ENCODE measurements around the gene LSM14B.
"Not testable (repeated sequence)": the region's sequence is repeated elsewhere in the genome, so short reads cannot be mapped to it uniquely, and the experiment has no call there.

The LSM14B gene

GRCh38 chr20:62147528-62147927 lies 25.3 kb downstream of the LSM14B start:
- DNase-seq, result no peak

- DNase-seq, result not testable (repeated sequence)
Measured at GRCh38 chr20:62148383-62148782, 26.1 kb downstream of the LSM14B start.

GRCh38 chr20:62148908-62149314 lies 26.6 kb downstream of the LSM14B start:
- DNase-seq, result no peak

GRCh38 chr20:62149532-62150309 lies 27.4 kb downstream of the LSM14B start:
- no peak for DNase-seq

- DNase-seq, result no peak
Measured at GRCh38 chr20:62150310-62150575, 28.0 kb downstream of the LSM14B start.

GRCh38 chr20:62151225-62151624 lies 28.9 kb downstream of the LSM14B start:
- no peak for DNase-seq

GRCh38 chr20:62151835-62152364 lies 29.6 kb downstream of the LSM14B start:
- no peak for DNase-seq

GRCh38 chr20:62155428-62156253 lies 33.4 kb downstream of the LSM14B start:
- no peak for DNase-seq

- no peak for DNase-seq
Measured at GRCh38 chr20:62156254-62156556, 33.9 kb downstream of the LSM14B start.

GRCh38 chr20:62156592-62157386 lies 34.5 kb downstream of the LSM14B start:
- DNase-seq, result peak; percentile 77

GRCh38 chr20:62157387-62158087 lies 35.3 kb downstream of the LSM14B start:
- DNase-seq, result no peak

GRCh38 chr20:62158088-62158400 lies 35.8 kb downstream of the LSM14B start:
- DNase-seq, result no peak

- DNase-seq, result no peak
Measured at GRCh38 chr20:62158541-62158940, 36.3 kb downstream of the LSM14B start.

GRCh38 chr20:62159052-62159451 lies 36.8 kb downstream of the LSM14B start:
- DNase-seq, result no peak

GRCh38 chr20:62159839-62160238 lies 37.6 kb downstream of the LSM14B start:
- peak; percentile 92 for DNase-seq

- no peak for DNase-seq
Measured at GRCh38 chr20:62160253-62160652, 38.0 kb downstream of the LSM14B start.

GRCh38 chr20:62160876-62161275 lies 38.6 kb downstream of the LSM14B start:
- no peak for DNase-seq

- no peak for DNase-seq
Measured at GRCh38 chr20:62161347-62161746, 39.1 kb downstream of the LSM14B start.

- DNase-seq, result no peak
Measured at GRCh38 chr20:62162765-62163484, 40.6 kb downstream of the LSM14B start.

GRCh38 chr20:62163485-62163865 lies 41.2 kb downstream of the LSM14B start:
- DNase-seq, result no peak

GRCh38 chr20:62163986-62164762 lies 41.9 kb downstream of the LSM14B start:
- no peak for DNase-seq

All from activated CD4-positive, alpha-beta T cell treated with anti-CD3 and anti-CD28 coated beads, Interleukin-10, Interleukin-2, amounts not matched to agents 100 ng/mL and 50 ng/mL, durations not matched to agents 16 hours and 8 hours (primary cell).